ENCODE results near the gene PSRC1. TPM values are rescaled to one million over a fixed set of nuclear protein-coding genes. Genes with fewer than 3 reads are reported as not detected.

The PSRC1 gene
- total RNA-seq, 1 experiment from 2014 or later: 60.3 TPM

DNA sequence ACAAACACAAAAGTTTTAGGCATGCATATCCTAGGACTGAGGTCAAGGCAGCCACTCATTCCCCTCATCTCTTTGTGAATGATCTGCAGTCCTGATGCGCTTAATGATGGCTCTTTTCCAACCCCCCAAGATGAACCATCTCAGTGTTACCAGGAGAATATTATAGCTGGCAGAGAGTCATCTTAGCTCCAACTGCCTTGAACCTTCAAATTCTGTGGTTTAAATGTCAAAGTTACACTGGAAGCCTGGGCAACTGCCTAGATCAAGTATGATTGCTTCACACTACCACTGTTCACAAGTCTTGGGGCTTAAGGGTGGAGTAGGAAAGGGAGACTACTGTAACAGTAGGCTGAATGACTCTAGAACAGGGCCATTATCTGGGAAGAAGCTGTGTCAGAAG, 31.9 kb upstream of the PSRC1 start:
- H3K9me3 Mint-ChIP-seq: no peaks in the 10 kb centered on the region
- H2BK120ac ChIP-seq (ENCODE audit: low read depth, low read length, poor library complexity, severe bottlenecking): no peak overlapping the region
- H3K4me2 ChIP-seq (ENCODE audit: insufficient read depth, insufficient read length, low read length): no peak overlapping the region
- H3K27me3 ChIP-seq (ENCODE audit: insufficient read depth, low read length): no peaks in the 10 kb centered on the region
- no peak overlapping the region for H3K14ac ChIP-seq (ENCODE audit: insufficient read depth, low read length)
- H2BK20ac ChIP-seq (ENCODE audit: low read depth, low read length, poor library complexity, severe bottlenecking): no peak overlapping the region
- H3K79me1 ChIP-seq (ENCODE audit: insufficient read depth, low read depth, low read length, poor library complexity, severe bottlenecking): no peaks in the 10 kb centered on the region
- H3K18ac ChIP-seq (ENCODE audit: insufficient read length, low read depth, low read length): no peak overlapping the region
- no peak overlapping the region for H2BK5ac ChIP-seq (ENCODE audit: insufficient read length, low read length)
- H3T11ph ChIP-seq (ENCODE audit: low read length): no peak overlapping the region
- no peak overlapping the region for H3K4ac ChIP-seq (ENCODE audit: low read depth, low read length)
- no peaks in the 10 kb centered on the region for H3K79me2 ChIP-seq (ENCODE audit: insufficient read depth, low read length)
- H3K23ac ChIP-seq (ENCODE audit: insufficient read length, low read depth, low read length): no peak overlapping the region
- H3K36me3 Mint-ChIP-seq (ENCODE audit: insufficient read depth in 1 of 3, low read depth in 3 of 3): peaks cover 23 to 63% (median 46%) of the 10 kb centered on the region in 3 experiments; a peak in 6 of 7 replicates
- H4K20me1 ChIP-seq (ENCODE audit: control insufficient read depth, insufficient read depth, insufficient read length): no peaks in the 10 kb centered on the region
- H2AFZ ChIP-seq (ENCODE audit: low read length): no peak overlapping the region
- no peaks in the 10 kb centered on the region for H3K27me3 Mint-ChIP-seq (ENCODE audit: low read depth)
- peaks cover 5% of the 10 kb centered on the region in 2 experiments for H3K4me1 Mint-ChIP-seq
- no CpG with 5 or more reads among the region's 1 CpG for WGBS (ENCODE audit: extremely low coverage, insufficient read length, low lambda C conversion rate)
- DNase-seq: no peak
- H3K23me2 ChIP-seq (ENCODE audit: insufficient read length, low read depth, low read length, poor library complexity, severe bottlenecking): no peaks in the 10 kb centered on the region
- H3K27ac Mint-ChIP-seq: no peak overlapping the region; a peak in 1 of 7 replicates
- TF ChIP-seq, protein P1, sequence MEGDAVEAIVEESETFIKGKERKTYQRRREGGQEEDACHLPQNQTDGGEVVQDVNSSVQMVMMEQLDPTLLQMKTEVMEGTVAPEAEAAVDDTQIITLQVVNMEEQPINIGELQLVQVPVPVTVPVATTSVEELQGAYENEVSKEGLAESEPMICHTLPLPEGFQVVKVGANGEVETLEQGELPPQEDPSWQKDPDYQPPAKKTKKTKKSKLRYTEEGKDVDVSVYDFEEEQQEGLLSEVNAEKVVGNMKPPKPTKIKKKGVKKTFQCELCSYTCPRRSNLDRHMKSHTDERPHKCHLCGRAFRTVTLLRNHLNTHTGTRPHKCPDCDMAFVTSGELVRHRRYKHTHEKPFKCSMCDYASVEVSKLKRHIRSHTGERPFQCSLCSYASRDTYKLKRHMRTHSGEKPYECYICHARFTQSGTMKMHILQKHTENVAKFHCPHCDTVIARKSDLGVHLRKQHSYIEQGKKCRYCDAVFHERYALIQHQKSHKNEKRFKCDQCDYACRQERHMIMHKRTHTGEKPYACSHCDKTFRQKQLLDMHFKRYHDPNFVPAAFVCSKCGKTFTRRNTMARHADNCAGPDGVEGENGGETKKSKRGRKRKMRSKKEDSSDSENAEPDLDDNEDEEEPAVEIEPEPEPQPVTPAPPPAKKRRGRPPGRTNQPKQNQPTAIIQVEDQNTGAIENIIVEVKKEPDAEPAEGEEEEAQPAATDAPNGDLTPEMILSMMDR (conservative IDR thresholded peaks at IDR 0.05): no peak
- H2AK5ac ChIP-seq (ENCODE audit: insufficient read length, low read length): no peak overlapping the region
- H3K27ac ChIP-seq (ENCODE audit: insufficient read length, low read depth, low read length): no peak overlapping the region
- H3K9me3 ChIP-seq (ENCODE audit: control insufficient read depth, low read depth, low read length): no peaks in the 10 kb centered on the region
- H4K8ac ChIP-seq (replicated peaks; ENCODE audit: insufficient read length, low read depth, low read length): no peak overlapping the region
- no peak overlapping the region for H3K9ac ChIP-seq (ENCODE audit: extremely low read depth, insufficient read length, low read length)
- H4K5ac ChIP-seq (ENCODE audit: insufficient read length, low read depth, low read length): no peak overlapping the region
- H3K56ac ChIP-seq (ENCODE audit: insufficient read length, low read depth, low read length): no peak overlapping the region
- H3K4me3 Mint-ChIP-seq: no peak overlapping the region
- H4K91ac ChIP-seq (ENCODE audit: insufficient read length, low read depth, low read length): no peak overlapping the region
- H2BK15ac ChIP-seq (ENCODE audit: low read depth, low read length): no peak overlapping the region
- no peaks in the 10 kb centered on the region for H3K4me1 ChIP-seq (ENCODE audit: insufficient read depth, low read length)
- H2BK12ac ChIP-seq (ENCODE audit: insufficient read length, low read depth, low read length): no peak overlapping the region

All from H9 (cell line).